DOHH2 (cell line): ENCODE data around the gene FAM171A1.

Experiments
- EZH2phosphoT487 ChIP-seq: fragments of 200-600 bp; sonication (generic); IDR thresholded peaks from 2 replicates; pipeline ENCODE4 v1.6.1; 2017; ENCODE audit warnings: borderline replicate concordance, mild to moderate bottlenecking, antibody characterized with exemption, low read length, moderate library complexity, mixed read lengths
- TF ChIP-seq, protein P1 (sequence below): fragments of 200-600 bp; sonication (generic); IDR thresholded peaks from one replicate; pipeline ENCODE4 v1.5.1; 2014; ENCODE audit warnings: antibody characterized with exemption, mild to moderate bottlenecking, low read depth, low read length; ENCODE audit not compliant: poor library complexity, severe bottlenecking

DNA sequence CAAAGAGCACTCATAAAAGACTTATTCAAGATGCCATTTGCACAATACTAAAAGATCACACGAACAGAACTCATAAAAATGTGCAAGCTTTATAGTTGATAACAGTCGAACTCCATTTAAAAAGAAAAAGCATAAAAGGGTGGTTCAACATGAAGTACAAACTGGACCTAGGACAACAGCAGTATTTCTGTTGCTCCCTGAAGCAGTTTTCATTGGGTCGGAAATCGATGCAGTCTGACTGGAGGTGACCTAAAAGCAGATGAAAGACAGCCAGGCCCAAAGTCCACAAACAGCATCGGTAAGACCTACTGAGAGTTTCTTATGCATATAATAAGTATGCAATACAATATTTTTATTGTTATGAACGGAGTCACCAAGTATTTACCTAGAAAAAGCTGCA lies 23.9 kb downstream of the FAM171A1 start:
- TF ChIP-seq, protein P1, sequence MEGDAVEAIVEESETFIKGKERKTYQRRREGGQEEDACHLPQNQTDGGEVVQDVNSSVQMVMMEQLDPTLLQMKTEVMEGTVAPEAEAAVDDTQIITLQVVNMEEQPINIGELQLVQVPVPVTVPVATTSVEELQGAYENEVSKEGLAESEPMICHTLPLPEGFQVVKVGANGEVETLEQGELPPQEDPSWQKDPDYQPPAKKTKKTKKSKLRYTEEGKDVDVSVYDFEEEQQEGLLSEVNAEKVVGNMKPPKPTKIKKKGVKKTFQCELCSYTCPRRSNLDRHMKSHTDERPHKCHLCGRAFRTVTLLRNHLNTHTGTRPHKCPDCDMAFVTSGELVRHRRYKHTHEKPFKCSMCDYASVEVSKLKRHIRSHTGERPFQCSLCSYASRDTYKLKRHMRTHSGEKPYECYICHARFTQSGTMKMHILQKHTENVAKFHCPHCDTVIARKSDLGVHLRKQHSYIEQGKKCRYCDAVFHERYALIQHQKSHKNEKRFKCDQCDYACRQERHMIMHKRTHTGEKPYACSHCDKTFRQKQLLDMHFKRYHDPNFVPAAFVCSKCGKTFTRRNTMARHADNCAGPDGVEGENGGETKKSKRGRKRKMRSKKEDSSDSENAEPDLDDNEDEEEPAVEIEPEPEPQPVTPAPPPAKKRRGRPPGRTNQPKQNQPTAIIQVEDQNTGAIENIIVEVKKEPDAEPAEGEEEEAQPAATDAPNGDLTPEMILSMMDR: no peak
- TF ChIP-seq EZH2phosphoT487: no peak
